Limb (tissue), 2 donors: ENCODE data around the gene CNTF.

ENCODE experiments used
- DNase-seq, 2 donors: peaks; one replicate each; pipeline ENCODE4 v3.0.0-alpha.2; 2016; ENCODE audit errors: extremely low spot score in 2 of 2

The CNTF gene

DNA sequence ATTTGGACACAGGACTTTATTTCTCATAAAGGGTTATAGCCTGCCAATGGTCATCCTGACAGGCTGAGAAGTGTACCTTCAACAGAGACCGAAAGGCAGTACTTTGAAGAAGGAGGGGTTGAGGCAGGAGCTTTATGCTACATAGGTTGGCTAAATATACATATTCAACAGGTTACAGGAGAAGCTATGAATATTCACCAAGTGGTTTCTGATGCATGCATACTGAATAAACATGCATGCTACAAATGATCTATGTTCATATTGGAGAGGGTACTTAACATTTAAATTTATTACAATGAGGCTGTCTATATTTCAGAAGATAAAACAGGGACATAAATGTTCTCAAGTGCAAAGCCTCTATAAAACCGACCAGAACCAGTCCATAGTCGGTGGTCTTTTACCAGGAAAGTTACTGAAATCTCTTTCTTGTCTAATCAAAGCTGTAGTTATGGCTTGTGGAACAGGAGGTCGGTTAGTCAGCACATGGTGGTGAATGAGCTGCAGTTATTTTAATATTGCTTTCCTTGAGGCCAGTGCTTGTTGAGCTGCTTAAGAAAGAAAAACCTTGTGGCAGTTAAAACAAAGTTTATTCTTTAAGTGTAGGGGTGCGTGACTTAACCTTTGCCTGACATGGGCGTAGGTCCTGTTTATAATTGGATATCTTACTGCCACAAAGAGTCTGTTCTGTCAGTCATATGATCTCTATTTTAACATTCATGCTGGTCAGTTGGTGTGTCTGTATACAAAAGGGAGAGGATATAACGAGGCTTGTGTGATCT is 19.5 kb downstream of the CNTF start:
- no peak for DNase-seq

- no peak for DNase-seq
These were observed 23.4 kb downstream of the CNTF start for GRCh38 chr11:58645854-58646253.

- no peak for DNase-seq
These were observed 24.8 kb downstream of the CNTF start for GRCh38 chr11:58647141-58647699.

GRCh38 chr11:58647866-58648265 is 25.4 kb downstream of the CNTF start:
- no peak for DNase-seq

GRCh38 chr11:58649623-58650022 is 27.2 kb downstream of the CNTF start:
- no peak for DNase-seq

DNA sequence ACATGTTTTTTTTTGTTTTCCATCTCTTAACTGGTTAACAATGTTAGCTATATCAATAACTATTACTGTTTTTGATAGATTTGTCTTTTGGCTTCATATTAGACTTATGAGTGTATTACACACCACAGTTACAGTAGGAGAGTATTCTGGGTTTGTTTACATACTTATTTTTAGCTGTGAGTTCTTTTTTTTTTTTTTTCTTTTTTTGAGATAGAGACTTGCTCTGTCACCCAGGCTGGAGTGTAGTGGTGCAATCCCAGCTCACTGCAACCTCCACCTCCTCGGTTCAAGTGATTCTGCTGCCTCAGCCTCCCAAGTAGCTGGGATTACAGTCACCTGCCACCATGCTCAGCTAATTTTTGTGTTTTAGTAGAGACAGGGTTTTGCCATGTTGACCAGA is 28.0 kb downstream of the CNTF start:
- no peak for DNase-seq

DNA sequence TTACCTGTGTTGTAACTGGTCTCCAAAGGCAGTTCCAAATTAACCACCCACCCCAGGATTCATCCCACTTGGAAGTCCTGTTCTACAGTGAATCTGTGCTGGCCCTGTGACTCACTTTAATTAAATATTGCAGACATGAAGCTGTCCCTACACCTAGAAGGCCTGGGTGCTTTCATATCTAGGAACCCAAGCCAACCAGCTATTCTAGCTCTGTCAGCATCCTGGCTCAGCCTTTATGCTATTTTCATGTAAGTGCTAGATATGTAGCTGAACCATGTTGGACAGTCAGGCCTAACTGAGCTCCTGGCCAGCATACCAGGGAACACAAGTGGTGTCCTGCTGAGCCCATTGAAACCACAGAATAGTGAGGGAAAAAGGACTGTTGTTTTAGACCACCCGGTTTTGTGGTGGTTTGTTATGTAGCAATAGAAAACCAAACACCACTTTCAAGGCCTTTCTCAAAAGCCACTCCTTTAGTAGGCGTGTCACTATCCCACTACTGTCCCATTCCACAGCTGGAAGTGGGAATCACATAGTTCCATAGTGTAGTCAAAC is 30.3 kb downstream of the CNTF start:
- DNase-seq, result no peak

DNA sequence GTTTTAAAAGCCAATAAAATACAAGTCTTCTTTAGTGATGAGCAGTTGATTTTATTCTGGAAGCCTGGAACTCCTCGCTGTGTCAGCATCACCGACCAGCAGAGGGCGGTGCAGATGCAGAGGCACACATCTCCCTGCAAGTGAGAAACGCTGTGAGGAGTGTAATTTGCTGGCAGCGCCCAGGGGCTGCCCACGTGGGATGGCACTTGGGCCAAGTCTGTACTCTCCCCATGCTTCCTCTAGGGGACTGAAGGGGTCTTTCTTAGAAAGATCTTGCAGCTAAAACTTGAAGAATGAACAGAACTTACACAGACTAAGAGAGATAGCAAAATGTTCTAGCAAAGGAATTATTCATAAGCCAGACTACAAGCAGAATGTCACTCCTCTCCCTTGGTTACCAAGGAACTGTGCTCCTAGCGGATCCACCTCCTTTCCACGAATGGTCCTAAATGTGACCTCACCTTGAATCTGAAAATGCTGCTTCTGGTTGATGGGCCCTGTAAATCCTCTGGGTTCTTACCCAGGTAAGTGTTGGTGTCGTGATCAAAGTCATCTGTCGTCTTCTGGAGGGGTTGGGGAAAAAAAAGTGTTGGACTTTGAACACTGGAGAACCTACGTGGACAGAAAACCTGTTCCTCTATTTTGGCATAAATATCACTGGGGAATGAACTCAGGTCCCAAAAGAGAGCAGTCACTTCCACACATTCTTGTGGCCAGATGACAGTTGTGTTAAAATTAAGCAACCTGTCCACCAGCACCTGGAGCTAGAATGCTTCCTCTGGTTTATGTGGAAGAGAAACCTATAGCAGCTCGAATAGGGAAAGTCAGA is 31.8 kb downstream of the CNTF start:
- peak; percentile 69 to 81 for DNase-seq

- no peak for DNase-seq
These were observed 32.4 kb downstream of the CNTF start for GRCh38 chr11:58654908-58655296.

- no peak for DNase-seq
These were observed 33.9 kb downstream of the CNTF start for GRCh38 chr11:58656348-58656747.

GRCh38 chr11:58658623-58659022 is 36.2 kb downstream of the CNTF start:
- DNase-seq, result no peak

DNA sequence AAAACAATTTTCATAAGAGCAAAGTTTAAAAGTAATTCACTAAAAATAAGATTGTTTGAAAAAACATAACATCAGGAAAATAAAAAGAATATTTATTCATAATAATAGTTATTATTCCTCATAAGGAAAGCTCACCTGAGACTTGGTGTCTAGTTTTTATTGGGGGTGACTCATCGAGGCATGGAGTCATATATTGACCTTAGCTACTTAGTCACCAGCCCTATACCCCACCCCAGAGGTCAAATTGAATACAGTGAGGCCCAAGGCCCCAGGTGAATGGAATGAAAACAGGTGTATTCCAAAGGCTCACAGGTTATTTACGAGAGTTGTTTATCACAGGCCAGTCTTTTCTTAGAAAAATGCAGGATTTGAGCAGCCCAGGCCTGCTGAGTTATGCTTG is 36.9 kb downstream of the CNTF start:
- no peak for DNase-seq

DNA sequence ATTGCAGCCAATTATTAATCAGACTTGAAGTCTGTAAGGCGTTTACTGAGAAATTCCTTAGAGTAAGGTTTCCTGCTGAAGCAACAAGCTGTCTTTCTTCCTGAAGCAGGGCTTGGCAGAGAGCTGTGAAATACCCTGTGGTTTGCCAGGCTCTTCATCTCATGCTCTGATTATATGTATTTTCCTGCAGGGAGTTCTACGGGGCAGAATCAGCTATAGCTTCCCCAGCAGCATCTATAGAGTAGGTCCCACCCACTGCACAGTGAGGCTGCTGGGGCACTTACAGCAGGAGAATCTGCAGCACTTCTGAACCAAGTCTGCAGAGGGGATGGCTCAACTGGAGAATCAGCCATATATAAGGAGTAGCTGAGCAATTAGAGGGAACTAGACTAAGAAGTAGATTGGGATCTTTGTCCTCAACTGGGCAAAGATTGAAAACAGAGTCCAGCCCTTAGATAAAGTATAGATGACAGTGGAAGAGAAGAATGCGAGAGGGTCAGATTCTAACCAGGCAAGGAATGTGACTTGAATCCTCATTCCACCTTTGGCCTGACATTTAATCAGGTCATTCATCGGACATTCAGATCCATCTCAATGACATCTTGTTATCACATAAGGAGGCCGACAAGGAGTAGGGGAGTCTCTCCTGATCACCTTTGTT is 37.6 kb downstream of the CNTF start:
- no peak for DNase-seq

DNA sequence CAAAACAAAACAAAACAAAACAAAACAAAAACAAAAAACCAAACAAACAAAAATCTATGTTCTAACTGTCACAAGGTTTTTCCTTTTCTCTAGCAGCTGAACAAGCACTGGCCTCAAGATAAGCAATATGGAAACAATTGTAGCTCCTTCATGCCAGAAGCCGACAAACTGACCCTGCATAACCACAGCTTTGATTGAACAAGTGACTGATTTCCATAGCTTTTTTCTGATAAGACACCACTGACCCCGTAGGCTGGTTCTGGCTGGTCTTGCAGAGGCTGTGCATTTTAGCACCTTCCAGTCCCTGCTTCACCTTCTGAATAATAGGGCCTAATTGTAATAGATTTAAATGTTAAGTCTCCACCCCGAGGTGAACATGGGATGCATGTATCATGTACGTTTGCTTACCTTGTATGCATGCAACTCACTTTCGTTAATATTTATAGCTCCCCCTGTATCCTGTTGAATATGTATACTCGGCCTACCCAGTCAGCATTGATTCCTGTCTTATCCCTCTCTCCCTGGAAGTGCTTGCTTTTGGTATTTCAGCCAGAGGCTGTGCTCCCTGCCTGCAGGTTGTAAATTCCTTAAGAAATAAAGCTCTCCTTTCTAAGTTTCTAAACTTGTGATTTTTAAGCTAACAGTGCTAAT is 49.6 kb downstream of the CNTF start:
- DNase-seq, result no peak

DNA sequence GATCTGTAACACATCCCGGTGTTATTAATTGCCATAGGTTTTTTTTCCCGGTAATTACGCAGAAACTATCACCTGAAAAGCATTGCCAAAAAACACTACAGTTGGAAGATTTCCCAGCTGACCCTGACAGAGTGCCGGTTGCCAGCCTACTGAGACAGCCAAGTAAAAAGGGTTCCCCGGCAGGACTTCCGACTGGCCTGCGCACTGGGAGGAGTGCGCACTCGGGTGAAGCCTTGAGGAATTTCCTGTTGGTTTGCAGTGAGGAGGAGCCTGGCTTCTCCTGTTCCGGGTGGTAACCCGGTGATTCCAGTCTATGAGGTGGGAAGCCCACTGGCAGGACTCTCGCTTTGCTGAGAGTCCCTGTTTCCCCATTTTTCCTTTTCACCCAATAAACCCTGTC is 52.1 kb downstream of the CNTF start:
- DNase-seq, result no peak
